IMR-90 (cell line): ENCODE data around the gene ANKS4B. TPM values are rescaled to one million over a fixed set of nuclear protein-coding genes. Genes with fewer than 3 reads are reported as not detected.

Experiments
- ATAC-seq: fragments of 200-7000 bp; cut with Tn5 transposase; 2 replicates; pipeline ENCODE4 v1.9.1; 2020; ENCODE audit warnings: low read depth, mild to moderate bottlenecking, moderate library complexity
- BruUV-seq: library from RNA; stranded (reverse); fragments of 400-500 nt; replicated peaks from 2 replicates; lab custom pipeline; 2021; lab: Mats Ljungman, UMichigan
- CTCF ChIA-PET: fragments of 300-600 bp; formaldehyde crosslinking; extraction: SDS; loops from one replicate; lab custom pipeline; 2021; ENCODE audit warnings: antibody characterized with exemption; lab: Yijun Ruan, JAX
- POLR2A ChIA-PET: fragments of 300-600 bp; sonication (Branson Sonifier 250); formaldehyde crosslinking; loops from one replicate; lab custom pipeline; 2022; ENCODE audit warnings: antibody characterized with exemption; ENCODE audit not compliant: unreplicated experiment; lab: Charles Lee
- DNase-seq: peaks from one replicate; pipeline ENCODE4 v3.0.0; 2013
- H2AFZ ChIP-seq: replicated peaks from 2 replicates; pipeline ENCODE3; 2013; ENCODE audit warnings: low read length, mild to moderate bottlenecking; ENCODE audit not compliant: poor library complexity
- H2AK5ac ChIP-seq: 2 replicates; pipeline ENCODE4 v1.6.1; 2013; ENCODE audit warnings: low read depth, low read length, inconsistent platforms
- H2AK9ac ChIP-seq: replicated peaks from 2 replicates; pipeline ENCODE3; 2013; ENCODE audit warnings: mild to moderate bottlenecking, low read depth, low read length, moderate library complexity; ENCODE audit not compliant: poor library complexity
- H2BK120ac ChIP-seq: 2 replicates; pipeline ENCODE4 v1.6.1; 2013; ENCODE audit warnings: low read depth, low read length, inconsistent platforms
- H2BK15ac ChIP-seq: 3 replicates; pipeline ENCODE4 v1.6.1; 2013; ENCODE audit warnings: low read depth, low read length, inconsistent platforms
- H2BK20ac ChIP-seq: 2 replicates; pipeline ENCODE4 v1.6.1; 2013; ENCODE audit warnings: low read depth, mild to moderate bottlenecking, inconsistent platforms, low read length, moderate library complexity
- H2BK5ac ChIP-seq: 2 replicates; pipeline ENCODE4 v1.6.1; 2013; ENCODE audit warnings: mild to moderate bottlenecking, low read depth, low read length, inconsistent platforms; ENCODE audit not compliant: poor library complexity, severe bottlenecking
- H3K14ac ChIP-seq: replicated peaks from 2 replicates; pipeline ENCODE4 v1.6.1; 2013; ENCODE audit warnings: low read depth, low read length, inconsistent platforms
- H3K18ac ChIP-seq: 2 replicates; pipeline ENCODE4 v1.6.1; 2013; ENCODE audit warnings: low read depth, low read length, control low read depth
- H3K23ac ChIP-seq: 2 replicates; pipeline ENCODE4 v1.6.1; 2013; ENCODE audit warnings: low read depth, low read length, inconsistent platforms
- H3K27ac ChIP-seq: 2 replicates; pipeline ENCODE4 v1.5.1; 2013; ENCODE audit warnings: mild to moderate bottlenecking, control low read depth, low read length; ENCODE audit not compliant: insufficient read depth
- H3K27me3 ChIP-seq: 2 replicates; pipeline ENCODE4 v1.6.1; 2013; ENCODE audit warnings: low read length; ENCODE audit not compliant: control insufficient read depth, insufficient read depth
- H3K36me3 ChIP-seq: 2 replicates; pipeline ENCODE4 v1.6.1; 2013; ENCODE audit warnings: low read length, mixed read lengths; ENCODE audit not compliant: control insufficient read depth, insufficient read depth
- H3K4ac ChIP-seq: 2 replicates; pipeline ENCODE4 v1.6.1; 2013; ENCODE audit warnings: low read depth, low read length, inconsistent platforms
- H3K4me1 ChIP-seq: 2 replicates; pipeline ENCODE4 v1.6.1; 2013; ENCODE audit warnings: low read length, mixed read lengths; ENCODE audit not compliant: control insufficient read depth, insufficient read depth
- H3K4me2 ChIP-seq: 2 replicates; pipeline ENCODE4 v1.6.1; 2013; ENCODE audit warnings: low read depth, mild to moderate bottlenecking, control low read depth, low read length, moderate library complexity
- H3K4me3 ChIP-seq: 2 replicates; pipeline ENCODE4 v1.5.1; 2013; ENCODE audit warnings: low read depth, mild to moderate bottlenecking, control low read depth, low read length, moderate library complexity; ENCODE audit not compliant: insufficient read depth
- H3K56ac ChIP-seq: 2 replicates; pipeline ENCODE4 v1.6.1; 2013; ENCODE audit warnings: low read length, inconsistent platforms; ENCODE audit not compliant: insufficient read depth; ENCODE audit errors: extremely low read depth
- H3K79me1 ChIP-seq, 2 experiments: 2 replicates each; pipeline ENCODE4 v1.6.1; 2013; ENCODE audit warnings: low read length in 2 of 2, inconsistent platforms in 1 of 2, low read depth in 1 of 2
- H3K9ac ChIP-seq: 2 replicates; pipeline ENCODE4 v1.6.1; 2013; ENCODE audit warnings: low read depth, low read length, control low read depth
- H3K9me1 ChIP-seq: 2 replicates; pipeline ENCODE4 v1.6.1; 2013; ENCODE audit warnings: low read length, inconsistent platforms; ENCODE audit not compliant: insufficient read depth
- H3K9me3 ChIP-seq: 2 replicates; pipeline ENCODE4 v1.6.1; 2013; ENCODE audit warnings: low read length; ENCODE audit not compliant: control insufficient read depth, insufficient read depth
- H4K20me1 ChIP-seq: 2 replicates; pipeline ENCODE4 v1.6.1; 2013; ENCODE audit warnings: low read length, inconsistent platforms; ENCODE audit not compliant: insufficient read depth
- H4K5ac ChIP-seq: 2 replicates; pipeline ENCODE4 v1.6.1; 2013; ENCODE audit warnings: mild to moderate bottlenecking, low read depth, low read length, control low read depth
- H4K8ac ChIP-seq, 2 experiments: 2 replicates each; pipeline ENCODE4 v1.6.1; 2013; ENCODE audit warnings: low read depth in 2 of 2, low read length in 2 of 2, control low read depth in 1 of 2, inconsistent platforms in 1 of 2
- H4K91ac ChIP-seq: 2 replicates; pipeline ENCODE4 v1.6.1; 2013; ENCODE audit warnings: low read depth, low read length, inconsistent platforms; ENCODE audit not compliant: insufficient read depth
- CEBPB ChIP-seq: IDR thresholded peaks from 2 replicates; pipeline ENCODE4 v1.6.1; 2012; ENCODE audit warnings: low read depth, low read length, improper control_type of control experiment
- RAD21 ChIP-seq: IDR thresholded peaks from 2 replicates; pipeline ENCODE4 v1.6.1; 2012; ENCODE audit warnings: low read length, improper control_type of control experiment
- WGBS, 2 experiments: methylation state at CpG; one replicate each; pipeline versions ENCODE4 v1.1.5 to v1.1.7; 2013; ENCODE audit warnings: missing lambda C conversion rate in 2 of 2; ENCODE audit not compliant: insufficient read length in 1 of 2; ENCODE audit errors: extremely low coverage in 2 of 2; 5-methylcytosine and 5-hydroxymethylcytosine counted together
- dilution Hi-C: fragments of 300-500 bp; cut with HindIII; formaldehyde crosslinking; loops from one replicate; pipeline ENCODE4 v1.14.3; 2018; ENCODE audit warnings: low sequenced_read_pairs; ENCODE audit not compliant: unreplicated experiment
- in situ Hi-C: fragments of 300-500 bp; cut with MboI; formaldehyde crosslinking; loops from 3 replicates; pipeline ENCODE4 v1.14.3; 2019; ENCODE audit warnings: low sequenced_read_pairs, inconsistent platforms, mixed read lengths
- intact Hi-C: fragments of 100-400 bp; cut with micrococcal nuclease; formaldehyde crosslinking; loops from 2 replicates; pipeline ENCODE4 v1.10.0; 2022
- polyA plus RNA-seq, 3 experiments: library from polyadenylated mRNA; depleted of rRNA; stranded (reverse); fragments of >200 nt; gene quantifications; 2 replicates each; pipeline ENCODE4 v1.2.3, GENCODE V29; 2012; ENCODE audit warnings: low replicate concordance in 1 of 3
- total RNA-seq: library from RNA; depleted of rRNA; stranded (reverse); fragments of >200 nt; gene quantifications from 2 replicates; pipeline ENCODE4 v1.2.3, GENCODE V29; 2012

ANKS4B gene
- total and polyA plus RNA-seq, 2 of the 4 experiments (the other 2 are of a cell fraction): not detected

DNA sequence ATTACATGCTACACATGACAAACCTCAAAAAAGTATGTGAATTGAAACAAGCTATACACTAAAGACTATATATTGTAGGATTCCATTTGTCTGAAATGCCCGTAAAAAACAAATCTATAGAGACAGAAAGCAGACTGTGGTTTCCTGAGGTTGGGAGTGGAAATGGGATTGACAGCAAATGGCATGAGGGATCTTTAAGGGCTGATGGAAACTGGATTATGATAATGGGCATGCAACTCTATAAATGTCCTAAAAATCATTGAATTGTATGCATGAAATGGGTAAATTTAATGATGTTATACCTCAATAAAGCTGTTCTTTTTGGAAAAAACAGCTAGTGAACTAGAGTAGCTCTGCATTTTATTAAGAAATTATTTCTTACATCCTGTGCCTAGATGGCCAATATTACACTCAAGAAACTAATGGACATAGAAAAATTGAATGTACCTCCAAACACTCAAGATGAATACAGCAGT, 416 bp upstream of the ANKS4B start:
- Histone ChIP-seq H2AK5ac (no peak overlapping the region), H3K79me1 (no peaks in the 10 kb centered on the region), H3K4me2 (no peak overlapping the region), H3K27ac (no peak overlapping the region), H3K9me3 (no peaks in the 10 kb centered on the region), H4K91ac (no peak overlapping the region), H3K4me1 (no peaks in the 10 kb centered on the region), H2BK5ac (no peak overlapping the region), H4K20me1 (no peaks in the 10 kb centered on the region), H3K23ac (no peak overlapping the region), H3K14ac (no peak overlapping the region), H3K27me3 (peaks cover 13% of the 10 kb centered on the region), H2BK15ac (no peak overlapping the region), H3K9ac (no peak overlapping the region), H3K4ac (no peak overlapping the region), H2BK20ac (no peak overlapping the region), H2AFZ (no peak overlapping the region), H3K4me3 (no peak overlapping the region), H3K36me3 (no peaks in the 10 kb centered on the region), H4K8ac (no peak overlapping the region), H2AK9ac (no peak overlapping the region), H3K56ac (no peak overlapping the region), H3K18ac (no peak overlapping the region), H2BK120ac (no peak overlapping the region), H4K5ac (no peak overlapping the region), H3K9me1 (no peaks in the 10 kb centered on the region)
- CTCF ChIA-PET: interaction anchor here (0.5 kb wide), 1 partner anchor 45 kb away, joined by 3 read pairs; no protein-coding TSS in a partner anchor
- BruUV-seq: no TSS peak
- TF ChIP-seq CEBPB (no peak), RAD21 (no peak)
- POLR2A ChIA-PET: no interaction called here
- in situ Hi-C loops: no loop called here
- no CpG with 5 or more reads among the region's 1 CpG for WGBS, 2 experiments
- no peak for DNase-seq
- intact Hi-C loops: no loop called here
- dilution Hi-C loops: no loop called here
- ATAC-seq: no peak
